RWPE1 (cell line): Measurements from ENCODE around the gene CYP4Z1.
A peak's percentile ranks its signal among the peaks of the same experiment; 100 is the strongest.

Source experiments
- CTCF ChIA-PET: fragments of 350-600 bp; sonication (Branson Sonifier 250); formaldehyde crosslinking; extraction: SDS; loops from one replicate; lab custom pipeline; 2021; lab: Yijun Ruan, JAX
- POLR2A ChIA-PET: fragments of 400-600 bp; formaldehyde crosslinking; extraction: SDS; loops from one replicate; lab custom pipeline; 2020; ENCODE audit warnings: antibody characterized with exemption; ENCODE audit not compliant: low non-redundant PET; lab: Yijun Ruan, JAX
- DNase-seq: peaks from one replicate; pipeline ENCODE4 v3.0.0; 2012; ENCODE audit warnings: low spot score
- H3K27ac ChIP-seq: fragments of 450-650 bp; 2 replicates; pipeline ENCODE4 v1.5.1; 2017
- TF ChIP-seq, protein P1 (sequence below): fragments of 450-650 bp; conservative IDR thresholded peaks from 2 replicates; pipeline ENCODE4 v1.5.1; 2017; ENCODE audit warnings: low read depth, mild to moderate bottlenecking

Gene CYP4Z1, protein sequence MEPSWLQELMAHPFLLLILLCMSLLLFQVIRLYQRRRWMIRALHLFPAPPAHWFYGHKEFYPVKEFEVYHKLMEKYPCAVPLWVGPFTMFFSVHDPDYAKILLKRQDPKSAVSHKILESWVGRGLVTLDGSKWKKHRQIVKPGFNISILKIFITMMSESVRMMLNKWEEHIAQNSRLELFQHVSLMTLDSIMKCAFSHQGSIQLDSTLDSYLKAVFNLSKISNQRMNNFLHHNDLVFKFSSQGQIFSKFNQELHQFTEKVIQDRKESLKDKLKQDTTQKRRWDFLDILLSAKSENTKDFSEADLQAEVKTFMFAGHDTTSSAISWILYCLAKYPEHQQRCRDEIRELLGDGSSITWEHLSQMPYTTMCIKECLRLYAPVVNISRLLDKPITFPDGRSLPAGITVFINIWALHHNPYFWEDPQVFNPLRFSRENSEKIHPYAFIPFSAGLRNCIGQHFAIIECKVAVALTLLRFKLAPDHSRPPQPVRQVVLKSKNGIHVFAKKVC

DNA sequence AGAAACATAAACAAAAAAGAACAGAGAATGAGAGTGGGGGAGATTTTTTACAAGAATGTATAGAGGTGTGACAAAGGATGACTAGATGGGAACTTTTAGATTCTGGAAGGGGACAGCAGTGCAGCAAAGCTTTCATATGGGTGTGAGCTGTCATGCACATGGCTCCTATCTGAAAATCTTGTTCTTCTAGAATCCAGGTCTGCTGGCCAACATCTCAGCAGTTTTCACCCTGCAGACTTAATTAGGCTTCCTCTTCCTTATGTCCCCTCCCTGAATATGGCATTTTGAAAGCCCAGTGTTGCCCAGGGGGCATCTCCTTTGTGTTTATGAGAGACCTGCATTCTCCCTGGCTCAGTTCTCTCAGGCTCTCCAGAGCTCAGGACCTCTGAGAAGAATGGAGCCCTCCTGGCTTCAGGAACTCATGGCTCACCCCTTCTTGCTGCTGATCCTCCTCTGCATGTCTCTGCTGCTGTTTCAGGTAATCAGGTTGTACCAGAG lies at the start of gene CYP4Z1:
TSS of gene CYP4Z1 (plus strand) at position 135 of the 498 bp plus-strand sequence. CDS start at position 395, 260 bp downstream.
- CTCF ChIA-PET: no interaction called here
- DNase-seq: no peak
- H3K27ac ChIP-seq: no peak within 1 kb of the TSS
- POLR2A ChIA-PET: no interaction called here
- TF ChIP-seq, protein P1, sequence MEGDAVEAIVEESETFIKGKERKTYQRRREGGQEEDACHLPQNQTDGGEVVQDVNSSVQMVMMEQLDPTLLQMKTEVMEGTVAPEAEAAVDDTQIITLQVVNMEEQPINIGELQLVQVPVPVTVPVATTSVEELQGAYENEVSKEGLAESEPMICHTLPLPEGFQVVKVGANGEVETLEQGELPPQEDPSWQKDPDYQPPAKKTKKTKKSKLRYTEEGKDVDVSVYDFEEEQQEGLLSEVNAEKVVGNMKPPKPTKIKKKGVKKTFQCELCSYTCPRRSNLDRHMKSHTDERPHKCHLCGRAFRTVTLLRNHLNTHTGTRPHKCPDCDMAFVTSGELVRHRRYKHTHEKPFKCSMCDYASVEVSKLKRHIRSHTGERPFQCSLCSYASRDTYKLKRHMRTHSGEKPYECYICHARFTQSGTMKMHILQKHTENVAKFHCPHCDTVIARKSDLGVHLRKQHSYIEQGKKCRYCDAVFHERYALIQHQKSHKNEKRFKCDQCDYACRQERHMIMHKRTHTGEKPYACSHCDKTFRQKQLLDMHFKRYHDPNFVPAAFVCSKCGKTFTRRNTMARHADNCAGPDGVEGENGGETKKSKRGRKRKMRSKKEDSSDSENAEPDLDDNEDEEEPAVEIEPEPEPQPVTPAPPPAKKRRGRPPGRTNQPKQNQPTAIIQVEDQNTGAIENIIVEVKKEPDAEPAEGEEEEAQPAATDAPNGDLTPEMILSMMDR: no peak

DNA sequence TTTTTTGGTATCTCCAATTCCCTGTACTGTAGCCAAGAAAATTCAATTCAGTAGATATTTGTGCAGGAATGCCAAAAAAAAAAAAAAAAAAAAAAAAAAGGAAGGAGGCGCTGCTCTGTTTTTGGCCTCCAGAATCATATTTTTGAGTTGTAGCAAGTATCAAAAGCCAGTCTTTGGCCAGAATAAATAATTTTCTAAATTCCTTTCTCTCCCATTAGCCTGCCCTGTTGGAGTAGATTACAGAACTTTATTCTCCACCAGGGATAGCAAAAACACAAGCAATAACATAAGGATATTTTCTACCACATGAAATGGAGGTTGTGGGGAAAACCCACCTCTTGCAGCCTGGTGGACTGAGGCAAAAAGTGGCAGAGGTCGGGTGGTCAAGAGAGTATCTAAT lies 46.0 kb upstream of the CYP4Z1 start:
- DNase-seq: no peak
- TF ChIP-seq, protein P1: no peak
- CTCF ChIA-PET: no interaction called here
- H3K27ac ChIP-seq: no peak overlapping the region
- POLR2A ChIA-PET: no interaction called here

DNA sequence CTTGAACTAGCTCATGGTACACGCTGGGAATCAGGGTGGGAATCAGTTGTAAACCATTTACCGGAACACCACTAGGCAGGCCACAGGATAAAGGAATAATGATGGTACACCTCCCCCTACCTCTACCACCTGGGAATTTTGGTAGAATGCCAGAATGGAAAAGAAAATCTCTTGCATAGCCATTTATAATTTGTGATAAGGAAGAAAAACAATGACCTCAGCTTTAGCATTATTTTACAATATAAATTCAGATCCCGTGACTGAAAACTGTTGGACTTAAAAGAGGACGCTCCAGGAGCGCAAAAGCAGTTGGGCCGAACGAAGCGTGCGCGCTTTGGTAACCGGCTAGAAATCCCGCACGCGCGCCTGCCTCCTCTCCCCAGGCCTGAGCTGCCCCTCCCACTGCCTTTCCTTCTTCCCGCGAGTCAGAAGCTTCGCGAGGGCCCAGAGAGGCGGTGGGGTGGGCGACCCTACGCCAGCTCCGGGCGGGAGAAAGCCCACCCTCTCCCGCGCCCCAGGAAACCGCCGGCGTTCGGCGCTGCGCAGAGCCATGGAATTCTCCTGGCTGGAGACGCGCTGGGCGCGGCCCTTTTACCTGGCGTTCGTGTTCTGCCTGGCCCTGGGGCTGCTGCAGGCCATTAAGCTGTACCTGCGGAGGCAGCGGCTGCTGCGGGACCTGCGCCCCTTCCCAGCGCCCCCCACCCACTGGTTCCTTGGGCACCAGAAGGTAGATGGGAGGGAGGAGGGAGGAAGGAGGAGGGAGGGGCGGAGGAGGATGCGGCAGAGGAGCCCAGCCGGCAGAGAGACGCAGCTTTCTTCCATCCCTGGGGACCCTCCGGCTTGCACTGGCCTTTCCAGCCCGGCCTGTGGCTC lies 43.5 kb upstream of the CYP4Z1 start, which contains the start of gene CYP4X1:
TSS of gene CYP4X1 (plus strand) at position 402 of the 873 bp plus-strand sequence. CDS start at position 551, 149 bp downstream.
- CTCF ChIA-PET: interaction anchor here (0.6 kb wide), 1 partner anchor 192 kb away, joined by 4 read pairs; no protein-coding TSS in a partner anchor
- H3K27ac ChIP-seq: no peak within 1 kb of the TSS
- DNase-seq: no peak
- TF ChIP-seq, protein P1: no peak
- POLR2A ChIA-PET: no interaction called here

DNA sequence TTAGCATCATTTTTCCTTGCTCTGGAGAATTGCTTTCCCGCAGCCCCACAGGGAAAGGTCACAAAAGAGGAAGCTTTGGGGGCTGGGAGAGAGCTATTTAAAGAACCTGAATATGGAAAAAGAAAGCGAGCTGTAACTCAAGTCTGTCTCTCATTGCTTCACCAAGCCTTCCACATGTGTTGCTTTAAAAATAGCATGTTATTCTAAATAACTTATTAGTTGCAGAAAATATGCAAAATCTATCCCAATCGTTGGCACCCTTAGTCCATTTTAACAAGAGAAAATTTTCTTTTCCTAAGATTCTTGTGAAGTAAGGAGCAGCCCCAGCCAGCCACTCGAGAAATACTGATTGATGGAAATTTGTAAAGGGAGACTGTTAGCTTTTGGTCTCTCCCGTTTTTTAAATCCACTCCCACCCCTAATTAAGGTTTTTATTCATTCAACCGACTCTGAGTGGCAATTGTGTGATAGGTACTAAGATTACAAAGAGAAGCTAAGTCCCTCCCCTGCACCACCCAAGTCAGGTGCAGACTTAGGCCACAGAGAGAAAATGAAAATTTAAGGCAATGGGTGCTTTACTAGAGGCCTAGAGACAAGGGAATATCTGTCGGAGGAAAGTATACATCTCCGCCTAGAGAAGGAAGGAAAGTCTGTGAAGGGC lies 42.8 kb upstream of the CYP4Z1 start:
- TF ChIP-seq, protein P1: no peak
- no peak for DNase-seq
- no peak overlapping the region for H3K27ac ChIP-seq
- ChIA-PET CTCF (no interaction called here), POLR2A (no interaction called here)

DNA sequence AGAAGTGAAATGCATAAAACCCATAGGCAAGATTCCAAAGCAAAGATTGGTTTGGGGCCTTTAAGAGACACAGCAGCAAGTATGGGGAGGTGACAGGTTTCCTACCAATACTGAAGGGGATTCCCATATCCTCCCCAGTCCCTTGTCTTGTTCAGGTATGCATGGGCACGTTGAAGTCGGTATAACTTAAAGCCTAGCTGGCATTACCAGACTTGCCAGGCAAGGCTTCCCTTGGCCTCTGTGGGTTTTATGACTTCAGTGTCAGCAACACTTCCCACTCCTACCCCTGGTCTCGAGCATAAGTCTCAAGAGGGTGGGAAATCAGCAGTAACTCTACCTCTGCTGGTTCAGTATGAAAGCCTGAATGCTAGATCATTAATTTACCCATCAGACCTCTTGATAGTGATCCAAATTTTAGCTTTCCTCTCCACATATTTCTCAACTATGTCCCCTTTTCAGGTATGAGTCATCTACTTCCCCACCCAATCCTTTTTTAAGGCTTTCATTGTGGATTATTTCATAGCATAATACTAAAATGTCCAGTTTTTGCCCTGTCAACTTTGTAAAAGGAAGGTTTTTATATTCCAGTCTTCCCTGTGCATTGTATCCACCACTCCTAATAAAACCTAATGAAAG lies 36.7 kb upstream of the CYP4Z1 start:
- ChIA-PET CTCF (interaction anchor here (0.8 kb wide), 1 partner anchor 32 kb away, joined by 4 read pairs; no protein-coding TSS in a partner anchor), POLR2A (no interaction called here)
- TF ChIP-seq, protein P1: no peak
- H3K27ac ChIP-seq: peak overlapping the region; percentile 66
- no peak for DNase-seq
